HG03460 (cell line): ENCODE results near the gene RBM42.

Source experiments
- ATAC-seq: cut with Tn5 transposase; IDR thresholded peaks from one replicate; pipeline ENCODE4 v1.9.1; 2021; ENCODE audit not compliant: unreplicated experiment

RBM42 gene

GRCh38 chr19:35619290-35619923, 9.4 kb upstream of the RBM42 start:
- ATAC-seq: no peak

GRCh38 chr19:35620001-35620400, 8.8 kb upstream of the RBM42 start:
- ATAC-seq: no peak

- no peak for ATAC-seq
Observed at GRCh38 chr19:35621708-35622107, 7.1 kb upstream of the RBM42 start.

- ATAC-seq: no peak
Observed at GRCh38 chr19:35622750-35623149, 6.1 kb upstream of the RBM42 start.

GRCh38 chr19:35623327-35624010, 5.4 kb upstream of the RBM42 start:
- no peak for ATAC-seq

- no peak for ATAC-seq
Observed at GRCh38 chr19:35628264-35628564, 622 bp upstream of the RBM42 start.

GRCh38 chr19:35629332-35629633, 447 bp downstream of the RBM42 start:
- ATAC-seq: no peak

- no peak for ATAC-seq
Observed at GRCh38 chr19:35633727-35634440, 5.0 kb downstream of the RBM42 start.

GRCh38 chr19:35636651-35637050, 7.8 kb downstream of the RBM42 start:
- ATAC-seq: no peak

GRCh38 chr19:35637165-35637564, 8.3 kb downstream of the RBM42 start:
- no peak for ATAC-seq

GRCh38 chr19:35639321-35639639, 10.4 kb downstream of the RBM42 start:
- ATAC-seq: no peak

- no peak for ATAC-seq
Observed at GRCh38 chr19:35639863-35640262, 11.0 kb downstream of the RBM42 start.

GRCh38 chr19:35641515-35642151, 12.8 kb downstream of the RBM42 start, which contains the start of gene ETV2:
Gene ETV2 (plus strand): TSS chr19:35641745. CDS start chr19:35642461, 716 bp downstream.
- ATAC-seq: no peak

GRCh38 chr19:35642312-35642711, 13.5 kb downstream of the RBM42 start:
- ATAC-seq: no peak

- ATAC-seq: no peak
Observed at GRCh38 chr19:35642798-35643254, 14.0 kb downstream of the RBM42 start.

GRCh38 chr19:35643255-35644205, 14.7 kb downstream of the RBM42 start:
- no peak for ATAC-seq

GRCh38 chr19:35644206-35644986, 15.6 kb downstream of the RBM42 start:
- peak; percentile 67 for ATAC-seq

- no peak for ATAC-seq
Observed at GRCh38 chr19:35644987-35645679, 16.3 kb downstream of the RBM42 start.

GRCh38 chr19:35645680-35646511, 17.1 kb downstream of the RBM42 start:
- no peak for ATAC-seq
